HUES64 (cell line): Measurements from ENCODE around the gene OR51A4.

ENCODE experiments used
- H3K27ac ChIP-seq: 2 replicates; pipeline ENCODE4 v1.7.0; 2013; ENCODE audit warnings: low read depth, low read length, inconsistent platforms
- H3K27me3 ChIP-seq: 2 replicates; pipeline ENCODE4 v1.6.1; 2013; ENCODE audit warnings: mild to moderate bottlenecking, low read length; ENCODE audit not compliant: insufficient read depth
- H3K36me3 ChIP-seq: 2 replicates; pipeline ENCODE4 v1.6.1; 2013; ENCODE audit warnings: mild to moderate bottlenecking, low read length; ENCODE audit not compliant: insufficient read depth
- H3K4me1 ChIP-seq: 2 replicates; pipeline ENCODE4 v1.6.1; 2013; ENCODE audit warnings: mild to moderate bottlenecking, low read length, moderate library complexity; ENCODE audit not compliant: insufficient read depth
- H3K4me3 ChIP-seq: 2 replicates; pipeline ENCODE4 v1.5.1; 2013; ENCODE audit warnings: mild to moderate bottlenecking, low read length, moderate library complexity
- H3K9ac ChIP-seq: 2 replicates; pipeline ENCODE4 v1.6.1; 2013; ENCODE audit warnings: mild to moderate bottlenecking, low read depth, low read length
- H3K9me3 ChIP-seq: 2 replicates; pipeline ENCODE4 v1.6.1; 2013; ENCODE audit warnings: low read depth, low read length; ENCODE audit not compliant: insufficient read depth
- whole genome bisulfite sequencing: fragments of 150-250, 120-280 bp; methylation state at CpG from one replicate; pipeline ENCODE4 v1.1.7; 2013; ENCODE audit warnings: missing lambda C conversion rate; 5-methylcytosine and 5-hydroxymethylcytosine counted together

OR51A4 gene

DNA sequence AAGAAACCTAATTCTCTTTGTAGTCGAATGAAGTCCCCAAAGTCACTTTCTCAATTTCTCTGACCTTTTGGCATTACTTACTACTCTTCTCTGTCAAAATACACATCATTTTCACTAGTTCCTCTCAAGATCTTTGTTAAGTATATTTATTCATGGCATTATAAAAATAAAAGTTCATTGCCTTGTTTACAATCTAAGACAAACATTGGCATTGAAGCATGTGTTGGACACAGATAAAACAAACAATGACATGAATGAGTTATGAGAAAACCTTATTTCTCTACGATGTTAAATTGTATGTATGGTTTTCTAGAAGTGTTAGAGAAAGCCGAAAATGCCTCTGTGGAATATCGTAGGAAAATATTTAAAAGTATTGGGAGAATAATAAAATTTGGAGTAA, 14.7 kb downstream of the OR51A4 start:
- Histone ChIP-seq H3K9ac (no peak overlapping the region), H3K4me3 (no peak overlapping the region), H3K36me3 (no peaks in the 10 kb centered on the region), H3K9me3 (no peaks in the 10 kb centered on the region), H3K4me1 (no peaks in the 10 kb centered on the region), H3K27me3 (no peaks in the 10 kb centered on the region), H3K27ac (no peak overlapping the region)
- 91% methylated on average over 4 of the region's 4 CpGs for WGBS

DNA sequence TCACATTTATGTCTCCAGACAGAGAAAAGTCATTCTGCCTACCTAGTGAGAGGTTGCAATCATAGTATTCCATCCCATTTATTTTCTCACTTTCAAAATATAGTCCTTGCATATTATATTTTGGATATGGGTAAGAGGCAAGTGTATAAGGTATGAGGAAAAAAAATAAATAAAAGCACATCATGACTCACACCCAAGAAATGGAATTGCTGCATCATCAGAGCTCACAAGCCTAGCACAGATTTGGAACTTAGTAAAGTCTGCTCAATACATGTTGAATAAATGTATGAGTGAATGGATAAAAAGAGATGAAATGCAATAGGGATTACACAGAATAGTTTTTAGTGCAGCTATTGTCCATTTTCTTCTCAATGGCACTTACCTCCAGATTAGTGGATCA, 20.8 kb downstream of the OR51A4 start:
- no peaks in the 10 kb centered on the region for H3K36me3 ChIP-seq

GRCh38 chr11:4924239-4924638, 23.2 kb downstream of the OR51A4 start, which contains the start of gene OR51G1:
TSS of gene OR51G1 (minus strand) at chr11:4924339. CDS start at chr11:4924339, 0 bp downstream.
- no peak within 1 kb of the TSS for H3K27ac ChIP-seq
- no peak within 1 kb of the TSS for H3K4me3 ChIP-seq
- H3K9me3 ChIP-seq: no peaks in the 10 kb centered on the region
- H3K4me1 ChIP-seq: no peaks in the 10 kb centered on the region
- WGBS: 84% methylated on average over 1 of the region's 1 CpG
- no peaks in the 10 kb centered on the region for H3K27me3 ChIP-seq
- H3K36me3 ChIP-seq: no peaks in the 10 kb centered on the region
- no peak within 1 kb of the TSS for H3K9ac ChIP-seq

More for the DNA sequence above, 20.8 kb downstream of the OR51A4 start:
- H3K27ac ChIP-seq: no peak overlapping the region
- no peak overlapping the region for H3K9ac ChIP-seq
- no peaks in the 10 kb centered on the region for H3K9me3 ChIP-seq
- no peaks in the 10 kb centered on the region for H3K27me3 ChIP-seq
- H3K4me1 ChIP-seq: no peaks in the 10 kb centered on the region
- H3K4me3 ChIP-seq: no peak overlapping the region

GRCh38 chr11:4922304-4922703, 25.1 kb downstream of the OR51A4 start:
- WGBS: 92% methylated on average over 1 of the region's 1 CpG
- no peaks in the 10 kb centered on the region for H3K27me3 ChIP-seq

GRCh38 chr11:4921796-4922195, 25.6 kb downstream of the OR51A4 start:
- no peak overlapping the region for H3K4me3 ChIP-seq

More at GRCh38 chr11:4922304-4922703, 25.1 kb downstream of the OR51A4 start:
- H3K36me3 ChIP-seq: no peaks in the 10 kb centered on the region
- H3K9ac ChIP-seq: no peak overlapping the region
- H3K4me1 ChIP-seq: no peaks in the 10 kb centered on the region
- no peak overlapping the region for H3K27ac ChIP-seq
- no peak overlapping the region for H3K4me3 ChIP-seq
- H3K9me3 ChIP-seq: no peaks in the 10 kb centered on the region

DNA sequence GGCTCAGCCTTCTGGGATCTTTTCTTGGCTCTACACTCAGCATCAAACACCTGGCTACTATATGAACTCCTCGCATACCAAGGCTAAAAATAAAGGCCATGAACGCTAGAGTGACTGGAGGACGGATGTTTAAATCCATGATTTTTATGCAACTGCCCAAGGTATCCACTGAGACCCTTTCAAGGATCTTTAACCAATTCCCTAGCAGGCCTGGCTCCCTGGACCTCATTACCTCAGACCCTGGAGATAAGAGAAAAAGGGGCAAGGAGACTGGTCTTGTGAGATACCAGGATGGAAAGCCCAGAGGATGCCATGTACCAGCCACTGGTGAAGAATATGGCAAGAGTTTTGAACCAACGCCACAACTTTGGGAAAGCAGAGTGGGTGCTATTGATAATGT, 28.2 kb downstream of the OR51A4 start, which contains the start of gene OR51G2:
OR51G2 (minus strand) TSS at position 101 of the 400 bp plus-strand sequence. CDS start 3,687 bp downstream, outside the sequence.
- no peaks in the 10 kb centered on the region for H3K36me3 ChIP-seq
- 97% methylated on average over 4 of the region's 4 CpGs for WGBS
- H3K4me3 ChIP-seq: no peak within 1 kb of the TSS
- no peaks in the 10 kb centered on the region for H3K27me3 ChIP-seq
- no peaks in the 10 kb centered on the region for H3K9me3 ChIP-seq
- H3K4me1 ChIP-seq: no peaks in the 10 kb centered on the region
- H3K9ac ChIP-seq: no peak within 1 kb of the TSS
- H3K27ac ChIP-seq: no peak within 1 kb of the TSS

More at GRCh38 chr11:4921796-4922195, 25.6 kb downstream of the OR51A4 start:
- Histone ChIP-seq H3K27ac (no peak overlapping the region), H3K36me3 (no peaks in the 10 kb centered on the region), H3K27me3 (no peaks in the 10 kb centered on the region), H3K9ac (no peak overlapping the region), H3K4me1 (no peaks in the 10 kb centered on the region), H3K9me3 (no peaks in the 10 kb centered on the region)
- WGBS: 80% methylated on average over 1 of the region's 1 CpG

DNA sequence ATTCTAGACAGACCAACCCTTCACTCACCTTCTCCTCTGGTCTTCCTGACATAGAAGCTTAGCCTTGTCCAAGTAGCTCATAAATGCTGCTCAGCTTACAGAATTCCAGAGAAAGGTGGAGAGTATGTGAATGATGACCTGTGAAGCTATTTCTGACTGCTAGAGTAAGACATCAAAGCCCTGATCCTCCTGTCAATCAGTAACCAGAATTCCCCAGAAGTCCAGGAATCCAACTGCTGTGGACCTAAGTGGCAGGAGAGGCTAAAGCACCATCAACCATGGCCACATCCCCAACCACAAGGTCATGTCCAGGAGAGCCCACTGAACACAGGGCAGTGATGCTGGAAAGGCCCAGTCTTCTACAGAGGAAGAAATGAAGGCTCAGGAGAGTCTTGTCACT, 30.8 kb downstream of the OR51A4 start:
- no peaks in the 10 kb centered on the region for H3K9me3 ChIP-seq
- no peak overlapping the region for H3K4me3 ChIP-seq
- H3K9ac ChIP-seq: no peak overlapping the region
- H3K36me3 ChIP-seq: no peaks in the 10 kb centered on the region
- H3K27me3 ChIP-seq: no peaks in the 10 kb centered on the region
- H3K27ac ChIP-seq: no peak overlapping the region
- H3K4me1 ChIP-seq: no peaks in the 10 kb centered on the region

- Histone ChIP-seq H3K9ac (no peak within 1 kb of the TSS), H3K36me3 (no peaks in the 10 kb centered on the region), H3K9me3 (no peaks in the 10 kb centered on the region), H3K27me3 (no peaks in the 10 kb centered on the region), H3K4me3 (no peak within 1 kb of the TSS), H3K4me1 (peaks cover under 1% of the 10 kb centered on the region), H3K27ac (no peak within 1 kb of the TSS)
These were observed 43.9 kb downstream of the OR51A4 start, which contains the start of gene OR51A7 for GRCh38 chr11:4903484-4903883. TSS of gene OR51A7 (plus strand) at chr11:4903783. CDS start at chr11:4907370, 3,587 bp downstream.
